Heart left ventricle (tissue), 16 donors: ENCODE data around the gene APOD. TPM values are rescaled to one million over a fixed set of nuclear protein-coding genes. Genes with fewer than 3 reads are reported as not detected.
"Not testable (repeated sequence)": the region's sequence is repeated elsewhere in the genome, so short reads cannot be mapped to it uniquely, and the experiment has no call there.

ENCODE experiments used
- ATAC-seq, 4 donors: fragments of 200-7000 bp; cut with Tn5 transposase; one replicate each; pipeline ENCODE4 v1.9.1; 2020 to 2022; ENCODE audit warnings: moderate library complexity in 4 of 4, mild to moderate bottlenecking in 3 of 4, moderate number of reproducible peaks in 1 of 4
- DNase-seq, 5 donors: peaks; one replicate each; pipeline ENCODE4 v3.0.0-alpha.2; 2020
- H3K27ac ChIP-seq, 12 donors: fragments of 200-600 bp; sonication (generic) in 4 of 12; one replicate each; pipeline versions ENCODE4 v1.5.0 to v1.8.0; 2016 to 2022; ENCODE audit warnings: mild to moderate bottlenecking in 2 of 12
- H3K27me3 ChIP-seq, 9 donors: fragments of 200-600 bp; sonication (generic) in 2 of 9; one replicate each; pipeline versions ENCODE4 v1.5.1 to v1.8.0; 2016 to 2022; ENCODE audit warnings: mild to moderate bottlenecking in 3 of 9
- H3K36me3 ChIP-seq, 9 donors: fragments of 200-600 bp; sonication (generic) in 2 of 9; one replicate each; pipeline versions ENCODE4 v1.5.0 to v1.8.0; 2018 to 2022; ENCODE audit warnings: mild to moderate bottlenecking in 2 of 9
- H3K4me1 ChIP-seq, 12 donors: fragments of 200-600 bp; sonication (generic) in 4 of 12; one replicate each; pipeline versions ENCODE4 v1.5.0 to v1.8.0; 2016 to 2022; ENCODE audit warnings: mild to moderate bottlenecking in 3 of 12
- H3K4me3 ChIP-seq, 12 donors: fragments of 200-600 bp; sonication (generic) in 4 of 12; one replicate each; pipeline versions ENCODE4 v1.5.0 to v1.8.0; 2017 to 2022; ENCODE audit warnings: mild to moderate bottlenecking in 9 of 12, moderate library complexity in 4 of 12
- H3K9me3 ChIP-seq, 12 donors: fragments of 200-600 bp; sonication (generic) in 4 of 12; one replicate each; pipeline versions ENCODE4 v1.5.0 to v1.8.0; 2016 to 2022; ENCODE audit warnings: mild to moderate bottlenecking in 1 of 12
- CTCF ChIP-seq, 12 donors: fragments of 200-600 bp; sonication (generic) in 4 of 12; IDR thresholded peaks; one replicate each; pipeline versions ENCODE4 v1.5.0 to v1.8.0; 2018 to 2022; ENCODE audit warnings: antibody characterized with exemption in 12 of 12, mild to moderate bottlenecking in 5 of 12
- POLR2A ChIP-seq, 2 donors: fragments of 450-650 bp; IDR thresholded peaks; one replicate each; pipeline ENCODE4 v1.6.1; 2017; ENCODE audit warnings: antibody characterized with exemption in 2 of 2, mild to moderate bottlenecking in 2 of 2, moderate library complexity in 2 of 2
- WGBS, 4 donors: extraction: QIAGEN DNeasy Blood & Tissue Kit in 2 of 4; methylation state at CpG; one replicate each; pipeline versions ENCODE4 v1.1.5 to v1.1.7; 2013 to 2018; 5-methylcytosine and 5-hydroxymethylcytosine counted together
- intact Hi-C, 10 donors: fragments of 100-400 bp; cut with DNase I; formaldehyde crosslinking; loops; one replicate each; pipeline versions ENCODE4 v1.11.1 to v1.14.2; 2022
- polyA plus RNA-seq, 2 donors: library from polyadenylated mRNA; stranded (reverse); fragments of 200-250 nt; gene quantifications; one replicate each; pipeline ENCODE4 v1.2.3, GENCODE V29; 2013
- total RNA-seq, 9 donors: library from RNA; depleted of rRNA in 2 of 9; stranded (reverse); fragments of >200 nt in 2 of 9; fragmentation: NEBNext Ultra II Directional in 3 of 9; extraction: Animal tissue kit (Norgen Biotek cat#: 25700) in 3 of 9; gene quantifications; one replicate each; pipeline versions ENCODE4 v1.1.0 to v1.2.4, GENCODE V29; 2016 to 2023
- donor health status: ischemic (EF 13 %, LVEDD 7.1; RV severe dilation, severe dysfunction).
- donor health status: healthy with polysubstance abuse.
- donor health status: DM: no; HTN: yes; CAD: no.
- donor health status: DM: no; HTN: no; CAD: no.
- donor health status: ischemic (EF 25% LVEDD 6.9; RV normal size, moderate dysfunction).
- donor health status: ischemic (EF 25% LVEDD 5.7; RV mildly dilated, moderate dysfunction).
- donor health status: healthy.
- donor health status: DM: yes; HTN: yes; CAD: no.
- donor health status: ischemic (EF 35%, LVEDD 5.7; RV mildly dilated, moderate dysfunction).
- donor health status: nonischemic (EF 11% LVEDD 7.7; RV severe dilation, severe dysfunction).
- donor health status: DM: yes; HTN: yes; CAD: no.
- donor health status: PGD.
- donor health status: ischemic (EF 29% LVEDD 5.4; RV normal size, mild dysfunction).
- donor health status: nonischemic (EF 23%, LVEDD 6.1; RV moderate dilation, normal function).

APOD gene
- total and polyA plus RNA-seq, 11 donors: 101 to 1,096 (median 214) TPM

- Histone ChIP-seq H3K4me3 (no peak overlapping the region), H3K36me3 (no peaks in the 10 kb centered on the region), H3K9me3 (no peaks in the 10 kb centered on the region), H3K27ac (peak overlapping the region in 11 of 12 donors; percentile 11 to 66 (median 35)), H3K4me1 (peaks cover 0 to 28% (median 10%) of the 10 kb centered on the region in 12 donors), H3K27me3 (no peaks in the 10 kb centered on the region)
- intact Hi-C loops: no loop called here
- peak in 2 of 5 donors; percentile 48 to 53 for DNase-seq
- no peak for TF ChIP-seq POLR2A (IDR thresholded peaks at IDR 0.05)
- 49 to 55% (median 50%) methylated on average over 3 of the region's 3 CpGs for WGBS, 4 donors
- peak in 2 of 4 donors; percentile 32 to 35 for ATAC-seq
Measured at GRCh38 chr3:195596765-195597171, 13.0 kb upstream of the APOD start.

- H3K4me1 ChIP-seq: peaks cover 0 to 31% (median 10%) of the 10 kb centered on the region in 12 donors
- no peak overlapping the region for H3K4me3 ChIP-seq
- no peaks in the 10 kb centered on the region for H3K36me3 ChIP-seq
- TF ChIP-seq CTCF (IDR thresholded peaks at IDR 0.05) (no peak), POLR2A (IDR thresholded peaks at IDR 0.05) (no peak)
- intact Hi-C loops: no loop called here
- DNase-seq (peak in 1 of 5 donors; percentile 23), ATAC-seq (peak in 2 of 4 donors; percentile 44 to 52)
- 67 to 75% (median 72%) methylated on average over 8 of the region's 8 CpGs for WGBS, 4 donors
- peak overlapping the region in 10 of 12 donors; percentile 31 to 65 (median 52) for H3K27ac ChIP-seq
- no peaks in the 10 kb centered on the region for H3K9me3 ChIP-seq
- H3K27me3 ChIP-seq: no peaks in the 10 kb centered on the region
Measured at GRCh38 chr3:195595785-195596531, 12.2 kb upstream of the APOD start.

DNA sequence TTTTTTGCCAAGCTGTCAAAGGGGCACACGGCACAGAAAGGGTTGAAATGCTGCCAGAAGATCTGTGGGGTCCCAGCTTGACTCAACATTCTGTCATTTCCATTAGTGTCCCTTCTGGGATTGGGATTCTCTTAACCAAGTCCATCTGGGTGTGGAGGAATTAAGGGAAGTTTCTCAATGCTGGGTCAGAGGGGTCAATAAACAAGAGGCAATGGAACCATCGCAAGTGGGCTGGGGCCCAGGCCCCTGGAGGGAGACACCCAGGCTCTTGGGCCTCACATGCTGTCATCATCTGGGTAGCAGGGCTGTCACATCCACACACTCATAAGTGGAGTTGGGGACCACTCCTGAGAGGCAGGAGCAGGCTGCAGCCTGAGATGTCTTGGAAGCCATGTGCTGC lies 8.1 kb upstream of the APOD start:
- Histone ChIP-seq H3K4me3 (no peak overlapping the region), H3K27me3 (no peaks in the 10 kb centered on the region), H3K9me3 (peaks cover 0 to 10% (median 0%) of the 10 kb centered on the region in 12 donors), H3K36me3 (no peaks in the 10 kb centered on the region), H3K4me1 (peaks cover 0 to 16% (median under 1%) of the 10 kb centered on the region in 12 donors), H3K27ac (peak overlapping the region in 2 of 12 donors; percentile 24 to 29)
- intact Hi-C loops: no loop called here
- no peak for DNase-seq
- no peak for TF ChIP-seq POLR2A (IDR thresholded peaks at IDR 0.05)
- no peak for TF ChIP-seq CTCF (IDR thresholded peaks at IDR 0.05)
- WGBS, 4 donors: 44 to 72% (median 47%) methylated on average over 2 of the region's 2 CpGs
- peak in 1 of 4 donors; percentile 14 for ATAC-seq

DNA sequence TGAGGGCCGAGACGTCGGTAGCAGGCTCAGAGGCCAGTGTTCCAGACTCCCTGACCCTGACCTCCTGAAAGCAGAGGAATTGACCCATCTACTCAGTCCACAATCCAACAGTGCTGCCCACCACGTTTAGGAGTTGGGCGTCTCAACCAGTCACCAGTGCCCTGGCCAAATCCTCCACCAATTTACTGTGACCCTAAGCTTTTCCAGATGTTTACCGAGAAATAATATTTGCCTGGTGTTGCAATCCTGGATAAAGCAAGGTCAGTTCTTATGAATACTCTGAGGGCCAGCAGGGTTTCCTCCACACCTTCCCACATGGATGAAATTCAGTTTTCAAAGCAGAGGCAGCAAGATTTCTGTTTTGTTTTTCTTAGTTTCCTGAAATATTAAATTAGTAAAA lies 7.5 kb upstream of the APOD start:
- H3K27ac ChIP-seq: peak overlapping the region in 2 of 12 donors; percentile 16 to 29
- H3K9me3 ChIP-seq: peaks cover 0 to 10% (median 0%) of the 10 kb centered on the region in 12 donors
- peaks cover 0 to 13% (median 0%) of the 10 kb centered on the region in 12 donors for H3K4me1 ChIP-seq
- no peak for TF ChIP-seq POLR2A (IDR thresholded peaks at IDR 0.05)
- TF ChIP-seq CTCF (IDR thresholded peaks at IDR 0.05): no peak
- H3K4me3 ChIP-seq: no peak overlapping the region
- H3K36me3 ChIP-seq: no peaks in the 10 kb centered on the region
- H3K27me3 ChIP-seq: no peaks in the 10 kb centered on the region
- DNase-seq (no peak), ATAC-seq (peak in 2 of 4 donors; percentile 36 to 55)
- WGBS, 4 donors: 69 to 77% (median 71%) methylated on average over 6 of the region's 6 CpGs
- intact Hi-C loops: no loop called here

GRCh38 chr3:195590381-195590780 lies 6.6 kb upstream of the APOD start:
- peaks cover 0 to 10% (median 0%) of the 10 kb centered on the region in 12 donors for H3K9me3 ChIP-seq
- H3K4me3 ChIP-seq, H3K36me3 ChIP-seq, ATAC-seq, DNase-seq, H3K4me1 ChIP-seq, H3K27me3 ChIP-seq, intact Hi-C loops, H3K27ac ChIP-seq: not testable (repeated sequence)
- WGBS, 4 donors: 94 to 100% (median 99%) methylated on average over 2 of the region's 2 CpGs

DNA sequence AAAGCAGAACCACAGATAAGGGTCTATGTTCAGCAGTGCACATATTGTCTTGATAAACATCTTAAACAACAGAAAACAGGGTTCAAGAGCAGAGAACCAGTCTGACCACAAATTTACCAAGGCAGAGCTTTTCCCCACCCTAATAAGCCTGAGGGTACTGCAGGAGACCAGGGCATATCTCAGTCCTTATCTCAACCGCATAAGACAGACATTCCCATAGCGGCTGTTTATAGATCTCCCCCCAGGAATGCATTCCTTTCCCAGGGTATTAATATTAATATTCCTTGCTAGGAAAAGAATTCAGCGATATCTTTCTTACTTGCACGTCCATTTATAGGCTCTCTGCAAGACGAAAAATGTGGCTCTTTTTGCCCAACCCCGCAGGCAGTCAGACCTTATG lies 6.1 kb upstream of the APOD start:
- peaks cover 0 to 13% (median 0%) of the 10 kb centered on the region in 12 donors for H3K4me1 ChIP-seq
- DNase-seq, H3K36me3 ChIP-seq, H3K27ac ChIP-seq, intact Hi-C loops, ATAC-seq, H3K27me3 ChIP-seq, H3K4me3 ChIP-seq: not testable (repeated sequence)
- WGBS, 4 donors: 38 to 80% (median 57%) methylated on average over 6 of the region's 6 CpGs
- H3K9me3 ChIP-seq: peaks cover 0 to 10% (median 0%) of the 10 kb centered on the region in 12 donors
